Measurements from ENCODE around the gene CDHR3. TPM values are rescaled to one million over a fixed set of nuclear protein-coding genes. Genes with fewer than 3 reads are reported as not detected.

The CDHR3 gene
- polyA plus RNA-seq, 3 donors: 0.16 TPM; not detected in 2

GRCh38 chr7:106033735-106034134 lies 70.7 kb downstream of the CDHR3 start:
- Histone ChIP-seq H3K27ac (ENCODE audit: low read depth in 1 of 2, low read length in 2 of 2) (no peak overlapping the region), H3K36me3 (replicated peaks in 1 of 2; ENCODE audit: control insufficient read depth in 1 of 2, insufficient read depth in 2 of 2, low read length in 2 of 2) (no peaks in the 10 kb centered on the region), H3K9ac (ENCODE audit: insufficient read depth, low read length, poor library complexity, severe bottlenecking) (no peak overlapping the region), H2AFZ (ENCODE audit: insufficient read depth, low read depth, low read length, poor library complexity, severe bottlenecking) (no peak overlapping the region), H3K4me1 (ENCODE audit: control insufficient read depth in 1 of 2, insufficient read depth in 2 of 2, low read length in 2 of 2) (peaks cover 5 to 7% of the 10 kb centered on the region in 2 donors), H3K79me2 (ENCODE audit: insufficient read depth, low read length) (no peaks in the 10 kb centered on the region), H3K27me3 (ENCODE audit: control insufficient read depth in 2 of 2, insufficient read depth in 2 of 2, low read length in 2 of 2) (peaks cover 12 to 14% of the 10 kb centered on the region in 2 donors), H3K9me3 (replicated peaks in 1 of 2; ENCODE audit: control insufficient read depth in 1 of 2, insufficient read depth in 1 of 2, low read length in 2 of 2) (no peaks in the 10 kb centered on the region), H3K4me2 (replicated peaks; ENCODE audit: extremely low read depth, low read length, poor library complexity, severe bottlenecking) (no peak overlapping the region), H4K20me1 (ENCODE audit: insufficient read depth, low read length) (no peaks in the 10 kb centered on the region), H3K4me3 (replicated peaks in 1 of 3; ENCODE audit: low read depth in 2 of 3, low read length in 3 of 3) (no peak overlapping the region)
- no peak overlapping the region for H3K4me3 Mint-ChIP-seq
- peaks cover 19 to 31% (median 26%) of the 10 kb centered on the region in 3 donors for H3K27me3 Mint-ChIP-seq (ENCODE audit: low read depth in 3 of 3)
- intact Hi-C loops (cut with micrococcal nuclease): no loop called here
- H3K27ac Mint-ChIP-seq: no peak overlapping the region
- no peak for TF ChIP-seq CTCF (IDR thresholded peaks at IDR 0.05)
- peaks cover 0 to 2% (median 0%) of the 10 kb centered on the region in 7 donors for H3K9me3 Mint-ChIP-seq
- no peaks in the 10 kb centered on the region for H3K36me3 Mint-ChIP-seq
- DNase-seq: no peak
- peaks cover 12% of the 10 kb centered on the region for H3K4me1 Mint-ChIP-seq

GRCh38 chr7:106034383-106034782 lies 71.3 kb downstream of the CDHR3 start:
- Histone ChIP-seq H3K9ac (ENCODE audit: insufficient read depth, low read length, poor library complexity, severe bottlenecking) (no peak overlapping the region), H3K4me2 (replicated peaks; ENCODE audit: extremely low read depth, low read length, poor library complexity, severe bottlenecking) (no peak overlapping the region), H4K20me1 (ENCODE audit: insufficient read depth, low read length) (no peaks in the 10 kb centered on the region), H3K9me3 (replicated peaks in 1 of 2; ENCODE audit: control insufficient read depth in 1 of 2, insufficient read depth in 1 of 2, low read length in 2 of 2) (no peaks in the 10 kb centered on the region), H3K27me3 (ENCODE audit: control insufficient read depth in 2 of 2, insufficient read depth in 2 of 2, low read length in 2 of 2) (peaks cover 12 to 14% of the 10 kb centered on the region in 2 donors), H3K27ac (ENCODE audit: low read depth in 1 of 2, low read length in 2 of 2) (no peak overlapping the region), H3K4me3 (replicated peaks in 1 of 3; ENCODE audit: low read depth in 2 of 3, low read length in 3 of 3) (no peak overlapping the region), H3K36me3 (replicated peaks in 1 of 2; ENCODE audit: control insufficient read depth in 1 of 2, insufficient read depth in 2 of 2, low read length in 2 of 2) (no peaks in the 10 kb centered on the region), H3K4me1 (ENCODE audit: control insufficient read depth in 1 of 2, insufficient read depth in 2 of 2, low read length in 2 of 2) (peaks cover 5 to 7% of the 10 kb centered on the region in 2 donors), H3K79me2 (ENCODE audit: insufficient read depth, low read length) (no peaks in the 10 kb centered on the region), H2AFZ (ENCODE audit: insufficient read depth, low read depth, low read length, poor library complexity, severe bottlenecking) (no peak overlapping the region)
- intact Hi-C loops (cut with micrococcal nuclease): no loop called here
- TF ChIP-seq CTCF (IDR thresholded peaks at IDR 0.05): no peak
- Mint-ChIP-seq H3K9me3 (peaks cover 0 to 2% (median 0%) of the 10 kb centered on the region in 7 donors), H3K4me3 (no peak overlapping the region), H3K36me3 (no peaks in the 10 kb centered on the region), H3K4me1 (peaks cover 10% of the 10 kb centered on the region), H3K27me3 (ENCODE audit: low read depth in 3 of 3) (peaks cover 19 to 27% (median 26%) of the 10 kb centered on the region in 3 donors), H3K27ac (no peak overlapping the region)
- 100% methylated on average over 1 of the region's 2 CpGs for WGBS (ENCODE audit: insufficient coverage)
- no peak for DNase-seq

All from CD14-positive monocyte (primary cell).